GM19438 (cell line): ENCODE data around the gene TMEM176A.

Experiments
- ATAC-seq: cut with Tn5 transposase; IDR thresholded peaks from one replicate; pipeline ENCODE4 v1.9.1; 2021; ENCODE audit warnings: low read depth; ENCODE audit not compliant: unreplicated experiment

The TMEM176A gene

DNA sequence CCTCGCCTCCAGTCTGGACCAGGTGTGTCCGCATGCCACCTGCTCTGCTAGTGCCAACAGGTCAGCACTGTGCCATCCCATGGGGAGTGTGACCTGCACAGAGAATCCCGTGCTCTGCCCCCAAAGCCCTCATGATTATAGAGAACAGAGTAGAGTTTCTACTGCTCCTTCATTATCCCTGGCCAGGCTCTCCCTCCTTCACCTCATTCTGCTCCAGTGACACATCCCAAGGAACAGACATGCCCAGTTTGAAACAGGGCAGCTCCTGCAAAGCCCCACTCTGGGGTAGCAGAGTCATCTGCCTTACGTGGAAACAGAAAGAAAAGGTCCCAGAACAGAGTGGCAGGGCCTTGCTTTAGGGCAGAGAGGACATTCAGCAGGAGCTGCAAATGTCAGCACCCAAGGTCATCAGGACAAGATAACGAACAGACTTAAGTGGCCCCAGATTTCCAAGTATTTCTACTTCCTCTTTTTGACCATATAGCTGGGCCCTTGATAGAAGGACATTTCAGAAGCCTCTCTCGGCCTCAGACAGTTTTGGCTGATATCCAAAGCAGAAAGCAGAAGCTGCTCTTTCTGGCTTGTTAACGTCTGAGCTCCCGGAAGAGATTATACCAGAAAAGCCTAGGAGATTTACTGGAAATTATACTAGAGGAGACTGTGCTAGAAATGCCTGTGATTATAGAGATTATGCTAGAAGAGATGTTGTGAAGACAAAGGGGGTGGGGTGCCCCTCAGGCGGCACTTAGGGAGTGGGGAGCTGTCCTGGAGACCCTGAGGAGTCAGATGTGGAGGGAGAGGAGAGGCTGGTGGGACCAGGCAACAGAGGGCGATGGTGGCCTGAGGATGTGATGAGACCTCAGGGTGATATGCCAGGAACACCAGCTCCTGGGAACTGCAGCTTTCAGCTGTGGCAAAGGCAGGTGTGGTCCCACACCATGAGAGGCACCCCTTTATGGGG is 13.0 kb upstream of the TMEM176A start:
- no peak for ATAC-seq

DNA sequence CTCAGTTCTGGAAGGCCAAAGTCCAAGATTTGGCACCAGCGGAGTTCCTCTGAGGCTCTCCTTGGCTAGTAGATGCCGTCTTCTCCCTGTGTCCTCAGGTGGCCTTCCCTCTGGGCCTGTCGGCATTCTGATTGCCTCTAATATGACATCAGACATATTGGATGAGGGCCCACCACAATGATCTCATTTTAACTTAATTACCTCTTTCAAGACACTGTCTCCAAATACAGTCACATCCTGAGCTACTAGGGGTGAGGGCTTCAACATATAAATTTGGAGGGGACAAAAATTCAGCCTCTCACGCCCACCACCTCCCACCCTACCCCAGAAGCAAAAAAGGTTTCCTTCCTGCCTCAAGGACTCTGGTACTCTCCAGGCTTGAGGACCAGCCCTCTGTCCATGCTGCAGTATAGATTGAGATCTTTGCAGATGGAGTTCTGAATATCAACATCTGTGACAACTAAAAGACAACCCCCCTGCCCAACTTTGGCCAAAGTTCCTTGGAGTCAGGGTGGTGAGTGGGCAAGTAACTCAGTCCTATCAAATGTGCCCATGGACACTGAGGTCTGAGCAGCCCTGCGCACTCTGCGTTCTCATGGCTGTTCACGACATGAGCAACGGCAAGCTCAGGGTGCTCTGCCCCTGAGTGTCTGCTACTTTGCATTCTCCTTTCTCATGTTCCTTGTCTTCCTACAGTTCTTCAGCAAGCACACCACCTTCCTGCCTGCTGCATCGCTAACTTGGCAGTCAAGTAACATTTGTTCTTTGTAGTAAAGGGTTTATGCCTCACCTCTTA is 11.9 kb upstream of the TMEM176A start:
- no peak for ATAC-seq

DNA sequence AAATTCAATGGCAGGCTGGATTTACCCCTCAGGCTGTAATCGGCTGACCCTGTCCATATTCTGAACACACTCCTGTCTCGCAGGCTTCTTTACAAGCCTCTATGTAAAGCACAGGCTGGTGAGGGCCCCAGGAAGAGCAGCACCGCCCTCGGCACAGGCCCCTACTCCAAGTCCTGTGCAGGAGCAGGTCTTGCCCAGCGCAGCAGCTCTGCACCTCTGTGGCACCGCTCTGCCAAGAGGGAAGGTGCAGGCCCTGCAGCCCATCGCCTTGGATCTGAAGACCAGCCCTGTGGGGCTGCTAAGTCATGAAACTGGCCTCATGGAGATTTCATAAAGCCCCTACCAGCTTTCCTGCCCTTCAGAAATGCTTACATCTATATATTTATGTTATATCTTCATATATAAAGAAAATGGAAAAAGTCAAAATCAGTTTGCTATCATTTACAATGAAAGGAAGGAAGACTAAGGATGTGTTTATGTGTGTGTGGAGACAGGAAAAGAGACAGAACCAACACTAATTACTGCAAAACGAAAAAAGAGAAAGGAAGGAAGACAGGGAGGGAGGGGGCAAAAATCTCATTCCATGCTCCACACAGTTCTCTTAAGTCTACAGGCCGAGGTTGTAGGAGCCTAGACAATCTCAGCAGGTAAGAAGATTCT is 10.0 kb upstream of the TMEM176A start:
- ATAC-seq: no peak

DNA sequence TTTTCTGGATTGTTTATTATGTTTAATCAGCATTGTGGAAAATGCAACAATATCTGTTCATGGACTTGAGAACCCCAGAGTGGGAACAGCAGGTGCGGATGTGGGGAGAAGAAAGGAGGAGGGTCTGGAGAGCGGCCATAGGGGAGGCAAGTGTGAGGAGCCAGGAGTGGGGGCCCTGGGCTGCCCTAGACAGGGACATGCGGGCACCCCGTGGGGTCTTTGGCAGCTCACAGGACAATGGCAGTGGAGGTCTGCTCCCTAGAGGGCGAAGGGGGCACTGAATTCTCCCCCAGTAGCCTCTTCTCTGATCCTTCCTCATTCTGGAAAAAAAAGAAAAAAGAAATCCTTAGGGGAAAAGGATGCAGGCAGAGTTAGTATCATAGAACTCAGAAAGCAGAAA is 9.3 kb upstream of the TMEM176A start:
- ATAC-seq: no peak

DNA sequence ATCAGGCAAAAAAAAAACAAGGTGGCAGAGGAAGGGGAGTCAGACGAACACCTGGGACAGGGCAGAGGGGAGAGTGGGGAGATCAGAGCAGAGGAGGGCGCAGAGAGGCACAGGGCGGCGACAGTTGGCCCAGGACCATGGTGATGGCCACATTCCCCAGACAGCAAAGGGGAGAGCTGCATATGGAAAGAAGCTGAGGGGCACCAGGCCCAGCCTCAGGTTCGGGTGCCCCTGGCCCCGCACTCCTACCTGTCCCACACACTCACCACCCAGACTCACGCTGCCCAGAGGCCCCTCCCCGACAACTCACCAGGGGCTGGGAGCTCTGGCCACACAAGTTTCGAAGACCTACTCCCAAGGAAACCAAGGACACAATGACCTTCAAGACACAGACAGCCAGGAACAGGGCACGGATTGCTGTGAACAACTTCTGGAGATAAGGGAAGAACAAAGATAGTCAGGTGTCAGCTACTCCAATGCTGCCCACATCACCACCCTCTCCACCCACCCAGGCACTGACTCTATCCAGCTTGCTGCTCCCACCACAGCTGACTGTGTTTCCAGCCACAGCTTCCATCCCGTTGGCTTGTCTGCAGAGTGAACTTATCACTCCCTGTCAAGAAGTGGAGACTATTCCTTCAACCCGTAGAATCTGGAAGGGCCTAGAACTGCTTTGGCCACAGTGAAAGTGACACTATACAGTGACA is 8.7 kb upstream of the TMEM176A start:
- ATAC-seq: no peak

DNA sequence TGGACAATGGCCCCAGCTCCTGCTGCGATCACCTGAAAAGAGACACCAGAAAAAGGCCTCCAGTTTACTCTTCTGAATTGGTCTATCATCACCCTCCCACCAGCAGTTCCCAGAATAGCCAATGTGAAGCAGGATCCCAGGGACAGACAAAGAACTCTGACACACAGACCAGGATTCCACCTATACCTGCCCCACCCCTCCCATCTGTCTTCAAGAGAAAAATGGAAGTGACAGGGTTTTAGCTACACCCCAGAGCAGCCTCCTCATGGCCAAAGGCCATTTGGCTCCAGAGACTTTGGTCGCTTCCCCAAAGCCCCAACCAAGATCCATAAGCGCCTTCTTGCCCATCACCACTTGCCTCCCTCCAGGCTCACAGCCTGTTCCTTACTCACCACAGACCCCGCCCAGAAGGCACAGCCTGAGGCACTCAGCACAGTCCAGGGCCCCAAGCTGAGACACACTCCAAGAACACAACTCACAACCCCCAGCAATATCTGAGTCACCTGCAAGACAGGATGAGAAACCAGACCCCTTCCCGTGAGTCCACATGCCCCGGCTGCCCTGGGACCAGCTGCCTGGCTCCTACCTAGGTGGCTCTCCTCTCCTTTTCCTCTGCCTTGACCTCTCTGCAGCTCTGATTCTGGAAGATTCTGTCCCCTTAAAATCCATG is 6.9 kb upstream of the TMEM176A start:
- ATAC-seq: no peak

DNA sequence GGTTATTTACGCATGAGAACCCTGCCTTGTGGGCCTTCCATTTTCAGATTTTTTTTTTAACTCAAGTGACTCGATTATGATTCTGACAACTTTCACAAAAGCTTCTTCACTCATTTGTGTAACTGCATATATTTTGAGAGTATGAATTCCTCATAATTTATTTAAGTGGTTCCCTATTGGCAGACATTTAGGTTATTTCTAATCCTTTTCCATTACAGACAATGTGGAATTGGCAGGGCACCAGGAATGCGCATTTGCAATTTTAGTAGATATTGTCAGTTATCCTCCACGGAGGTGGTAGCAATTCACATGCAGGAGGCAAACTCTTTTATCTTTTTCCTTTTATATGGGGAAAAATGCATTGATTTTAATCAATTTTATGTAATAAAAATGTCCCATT is 2.9 kb upstream of the TMEM176A start:
- ATAC-seq: no peak

DNA sequence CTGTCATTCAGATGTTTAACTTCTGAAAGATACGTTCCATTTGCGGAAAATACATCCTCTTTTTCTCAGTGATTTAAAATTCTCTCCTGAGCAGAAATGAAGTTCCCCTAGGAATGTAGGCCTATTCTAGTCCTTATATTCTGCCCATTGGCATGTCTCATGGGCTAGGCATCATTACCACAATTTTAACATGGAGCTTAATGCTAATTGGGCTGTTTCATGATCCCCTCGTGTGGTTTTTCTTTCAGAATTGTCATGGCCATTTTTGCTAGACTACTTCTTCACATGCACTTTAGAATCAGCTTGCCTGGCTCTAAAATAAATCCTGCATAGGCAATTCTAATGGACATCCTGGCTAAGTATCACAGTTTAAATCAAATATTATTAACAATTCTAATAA is 1.4 kb upstream of the TMEM176A start:
- no peak for ATAC-seq

DNA sequence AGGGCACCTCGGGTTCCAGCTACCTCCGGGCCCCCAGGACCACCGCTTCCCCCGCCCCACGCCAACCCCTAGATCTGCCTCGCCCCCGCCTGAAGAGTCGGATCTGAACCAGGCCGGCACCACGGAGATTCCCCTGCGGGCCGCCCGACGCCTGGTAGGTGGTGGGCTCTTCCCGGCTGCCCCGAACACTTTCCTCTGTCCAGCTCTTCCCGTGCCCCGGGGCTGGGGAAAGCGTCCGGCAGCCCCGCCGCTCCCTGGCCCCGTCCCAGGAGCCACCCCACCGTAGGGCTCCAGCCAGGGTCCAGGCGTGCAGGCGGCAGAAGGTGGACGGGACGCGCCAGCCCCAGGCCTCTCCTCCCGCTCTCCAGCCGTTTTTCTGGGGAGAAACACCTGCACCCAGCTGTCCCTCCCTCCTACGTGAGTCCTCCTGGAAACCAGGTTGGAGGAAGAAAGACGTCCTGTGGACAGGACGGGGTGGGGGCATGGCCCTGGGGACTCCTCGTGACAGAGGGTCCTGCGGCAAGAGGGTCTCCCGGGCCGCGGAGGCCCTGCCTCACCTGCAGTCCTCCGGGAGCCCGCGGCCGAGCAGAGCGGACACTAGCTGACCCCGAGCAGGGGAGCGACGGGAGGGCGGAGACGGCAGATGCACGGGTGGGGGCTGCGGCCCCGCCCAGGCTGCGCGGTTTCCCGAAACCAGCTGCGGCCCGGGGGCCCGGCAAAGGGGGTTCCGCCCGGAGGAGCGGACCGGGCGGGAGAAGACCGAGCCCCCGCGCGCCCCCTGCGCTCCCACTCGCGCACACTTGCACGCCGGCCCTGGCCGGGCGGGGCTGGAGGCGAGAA is 608 bp upstream of the TMEM176A start, which contains the start of gene TMEM176B:
TMEM176B (minus strand) TSS at position 624 of the 840 bp plus-strand sequence. CDS start 3,795 bp downstream, outside the sequence.
- ATAC-seq: no peak

DNA sequence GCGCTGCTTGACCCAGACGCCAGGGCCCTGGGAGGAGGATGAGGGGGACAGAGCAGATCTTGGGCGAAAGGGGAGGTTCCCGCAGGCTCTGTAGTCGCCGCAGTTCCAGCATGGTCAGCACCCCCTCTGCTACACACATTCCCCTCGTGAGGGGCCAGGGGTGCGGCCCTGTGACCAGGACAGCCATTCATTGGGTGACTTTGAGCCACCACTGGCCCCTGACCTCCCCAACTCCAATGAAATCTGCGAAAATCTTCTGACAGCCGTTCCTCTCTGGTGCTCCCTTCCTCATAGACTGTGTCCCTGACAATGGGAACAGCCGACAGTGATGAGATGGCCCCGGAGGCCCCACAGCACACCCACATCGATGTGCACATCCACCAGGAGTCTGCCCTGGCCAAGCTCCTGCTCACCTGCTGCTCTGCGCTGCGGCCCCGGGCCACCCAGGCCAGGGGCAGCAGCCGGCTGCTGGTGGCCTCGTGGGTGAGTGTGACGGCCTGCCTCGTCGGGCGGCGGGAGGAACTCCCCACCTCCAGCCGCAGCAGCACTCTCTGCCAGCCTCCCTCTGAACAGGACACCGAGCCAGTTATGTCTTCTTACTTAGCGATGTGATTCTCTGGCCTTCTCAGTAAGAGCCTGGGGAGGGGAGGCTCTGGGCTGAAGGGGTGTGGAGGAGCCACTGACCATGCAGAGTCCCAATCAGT is 825 bp downstream of the TMEM176A start:
- no peak for ATAC-seq

DNA sequence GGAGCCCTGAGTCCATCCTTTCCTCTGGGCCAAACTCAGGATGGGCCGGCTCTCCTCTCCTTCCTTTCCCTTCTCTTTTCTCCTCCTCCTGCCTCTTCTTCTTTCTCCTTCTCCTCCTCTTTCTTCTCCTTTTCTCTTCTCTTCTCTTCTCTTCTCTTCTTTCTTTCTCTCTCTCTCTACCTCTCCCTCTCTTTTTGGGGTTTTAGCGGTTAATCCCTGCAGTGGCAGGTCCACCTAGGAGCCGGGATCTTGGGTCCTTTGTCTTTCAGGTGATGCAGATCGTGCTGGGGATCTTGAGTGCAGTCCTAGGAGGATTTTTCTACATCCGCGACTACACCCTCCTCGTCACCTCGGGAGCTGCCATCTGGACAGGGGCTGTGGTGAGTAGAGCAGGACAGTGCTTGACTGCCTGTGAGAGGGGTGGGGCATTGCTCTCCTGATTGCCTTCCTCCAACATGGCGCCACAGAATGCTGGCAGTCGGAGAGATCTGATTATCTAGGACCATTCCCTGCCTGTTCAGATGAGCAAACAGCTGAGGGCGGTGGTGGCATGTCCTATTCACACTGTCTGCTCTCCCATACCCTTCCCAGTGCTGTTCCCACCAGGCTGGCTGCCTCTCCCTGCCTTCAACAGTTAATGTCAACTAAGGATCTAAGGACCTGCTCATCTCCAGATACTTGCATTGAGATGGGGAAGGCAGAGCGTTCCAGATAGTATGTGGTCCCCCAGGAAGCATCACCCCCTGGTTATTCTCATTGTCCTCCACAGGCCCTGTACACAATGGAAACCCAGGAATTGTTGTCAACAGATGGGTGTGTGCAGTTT is 1.6 kb downstream of the TMEM176A start:
- no peak for ATAC-seq

DNA sequence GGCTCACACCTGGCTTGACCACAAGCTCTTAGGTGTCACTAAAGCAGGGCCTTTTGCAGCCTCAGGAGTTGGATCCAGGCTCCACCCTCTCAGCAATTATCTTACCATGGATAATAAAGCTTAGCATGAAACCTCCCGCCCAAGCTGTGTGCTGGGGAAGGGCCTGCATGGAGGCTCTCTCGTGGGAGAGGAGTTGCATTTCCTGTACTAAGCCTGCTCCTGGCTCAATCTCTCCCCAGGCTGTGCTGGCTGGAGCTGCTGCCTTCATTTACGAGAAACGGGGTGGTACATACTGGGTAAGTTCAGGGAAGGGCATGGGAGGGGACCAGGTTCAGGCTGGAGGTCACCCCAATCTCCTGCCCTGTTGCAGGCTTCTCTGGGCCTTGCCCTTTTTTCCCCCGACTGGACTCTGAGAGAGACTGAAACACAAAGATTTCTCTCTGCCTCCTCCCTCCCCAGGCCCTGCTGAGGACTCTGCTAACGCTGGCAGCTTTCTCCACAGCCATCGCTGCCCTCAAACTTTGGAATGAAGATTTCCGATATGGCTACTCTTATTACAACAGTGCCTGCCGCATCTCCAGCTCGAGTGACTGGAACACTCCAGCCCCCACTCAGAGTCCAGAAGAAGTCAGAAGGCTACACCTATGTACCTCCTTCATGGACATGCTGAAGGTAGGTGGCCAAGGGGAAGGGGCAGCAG is 2.7 kb downstream of the TMEM176A start:
- no peak for ATAC-seq

DNA sequence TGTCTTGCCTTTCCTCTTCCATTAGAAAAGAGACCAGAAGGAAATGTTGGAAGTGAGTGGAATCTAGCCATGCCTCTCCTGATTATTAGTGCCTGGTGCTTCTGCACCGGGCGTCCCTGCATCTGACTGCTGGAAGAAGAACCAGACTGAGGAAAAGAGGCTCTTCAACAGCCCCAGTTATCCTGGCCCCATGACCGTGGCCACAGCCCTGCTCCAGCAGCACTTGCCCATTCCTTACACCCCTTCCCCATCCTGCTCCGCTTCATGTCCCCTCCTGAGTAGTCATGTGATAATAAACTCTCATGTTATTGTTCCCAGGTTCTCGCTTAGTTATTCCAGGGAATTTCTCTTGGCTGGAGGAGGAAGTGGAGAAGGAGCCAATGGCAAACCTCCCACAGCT is 4.2 kb downstream of the TMEM176A start:
- ATAC-seq: no peak

DNA sequence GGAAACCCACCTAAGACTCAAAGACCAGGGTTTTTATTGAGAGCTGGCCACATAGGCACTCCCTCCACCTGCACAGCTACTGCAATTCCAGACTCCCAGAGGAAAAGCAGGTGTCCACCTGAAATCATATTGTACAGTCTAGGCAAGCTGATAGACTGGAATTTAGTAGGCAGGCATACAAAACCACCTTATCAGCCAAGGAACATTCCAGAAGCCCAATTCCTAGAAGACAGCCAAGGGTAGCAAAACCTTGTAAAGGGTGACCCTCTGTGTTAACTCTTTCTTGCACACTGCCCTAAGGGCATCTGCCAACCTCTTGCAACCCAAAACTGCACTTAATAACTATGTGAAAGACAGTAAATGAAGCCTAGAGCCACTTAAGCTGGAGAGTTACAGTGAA is 5.3 kb downstream of the TMEM176A start:
- ATAC-seq: no peak

DNA sequence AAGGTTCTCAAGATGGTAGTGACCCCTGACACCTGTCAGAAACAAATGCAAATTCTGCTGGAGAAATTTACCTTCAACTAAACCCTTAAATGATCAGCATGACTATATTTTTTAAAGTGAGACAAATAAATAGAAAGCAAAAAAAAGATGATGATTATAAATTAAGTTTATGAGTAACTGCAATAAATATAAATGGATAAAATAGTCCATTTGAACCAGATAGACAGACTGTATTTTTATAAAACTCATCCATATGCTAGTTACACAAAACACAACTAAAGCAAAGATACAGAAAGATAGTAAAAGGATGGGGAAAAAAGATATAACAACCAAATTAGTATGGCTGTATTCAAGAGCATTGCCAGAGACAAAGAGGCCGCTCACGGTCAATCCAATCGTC is 5.9 kb downstream of the TMEM176A start:
- ATAC-seq: no peak

DNA sequence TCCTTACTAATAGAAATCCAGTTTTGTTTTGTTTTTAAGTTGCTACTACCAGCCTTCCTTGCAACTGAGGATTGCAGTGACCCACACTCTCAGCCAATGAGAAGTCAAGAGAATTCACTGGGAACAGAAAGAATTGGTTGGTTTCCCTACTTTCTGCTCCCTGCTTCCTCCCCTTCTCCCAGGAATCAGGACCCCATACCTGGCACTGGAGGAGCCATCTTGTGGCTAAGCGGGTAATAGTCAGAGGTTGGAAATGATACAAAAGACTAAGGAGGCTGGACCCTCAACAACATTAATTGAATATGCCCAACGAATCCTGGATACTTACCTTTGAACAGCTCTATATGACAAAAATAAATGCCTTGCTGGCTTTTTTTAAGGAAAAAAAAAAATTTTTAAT is 6.3 kb downstream of the TMEM176A start:
- ATAC-seq: no peak
